Activated CD4-positive, alpha-beta memory T cell treated with anti-CD3 and anti-CD28 coated beads, Interleukin-2, amount 10 ng/mL, durations not matched to agents 7 days and 5 days (primary cell): ENCODE measurements around the gene NETO2. TPM values are rescaled to one million over a fixed set of nuclear protein-coding genes. Genes with fewer than 3 reads are reported as not detected.

Experiments
- CTCF ChIA-PET: fragments of 350-600 bp; sonication (Branson Sonifier 250); formaldehyde crosslinking; loops from one replicate; lab custom pipeline; 2021; ENCODE audit warnings: antibody characterized with exemption, inconsistent platforms; lab: Charles Lee
- POLR2A ChIA-PET: fragments of 350-600 bp; sonication (Branson Sonifier 250); formaldehyde crosslinking; loops from one replicate; lab custom pipeline; 2021; ENCODE audit warnings: antibody characterized with exemption; lab: Charles Lee
- DNase-seq: peaks from one replicate; pipeline ENCODE4 v3.0.0-alpha.2; 2020
- H3K27ac Mint-ChIP-seq: one replicate; pipeline ENCODE4 v1.8.0; 2021; ENCODE audit warnings: mild to moderate bottlenecking, mixed read lengths
- H3K27me3 Mint-ChIP-seq: one replicate; pipeline ENCODE4 v1.8.0; 2021; ENCODE audit warnings: mixed read lengths
- H3K36me3 Mint-ChIP-seq: one replicate; pipeline ENCODE4 v1.8.0; 2021; ENCODE audit warnings: low read depth, mixed read lengths
- H3K4me1 Mint-ChIP-seq: one replicate; pipeline ENCODE4 v1.8.0; 2021; ENCODE audit warnings: mixed read lengths
- H3K4me3 Mint-ChIP-seq: one replicate; pipeline ENCODE4 v1.8.0; 2021; ENCODE audit warnings: mild to moderate bottlenecking, mixed read lengths
- H3K9me3 Mint-ChIP-seq: one replicate; pipeline ENCODE4 v1.8.0; 2021; ENCODE audit warnings: mixed read lengths
- total RNA-seq, 2 experiments: library from RNA; stranded (reverse); gene quantifications; one replicate each; pipeline ENCODE4 v1.2.3, GENCODE V29; 2021

NETO2 gene
- total RNA-seq, 2 experiments from 2014 or later = 10.4 to 13.5 TPM

DNA sequence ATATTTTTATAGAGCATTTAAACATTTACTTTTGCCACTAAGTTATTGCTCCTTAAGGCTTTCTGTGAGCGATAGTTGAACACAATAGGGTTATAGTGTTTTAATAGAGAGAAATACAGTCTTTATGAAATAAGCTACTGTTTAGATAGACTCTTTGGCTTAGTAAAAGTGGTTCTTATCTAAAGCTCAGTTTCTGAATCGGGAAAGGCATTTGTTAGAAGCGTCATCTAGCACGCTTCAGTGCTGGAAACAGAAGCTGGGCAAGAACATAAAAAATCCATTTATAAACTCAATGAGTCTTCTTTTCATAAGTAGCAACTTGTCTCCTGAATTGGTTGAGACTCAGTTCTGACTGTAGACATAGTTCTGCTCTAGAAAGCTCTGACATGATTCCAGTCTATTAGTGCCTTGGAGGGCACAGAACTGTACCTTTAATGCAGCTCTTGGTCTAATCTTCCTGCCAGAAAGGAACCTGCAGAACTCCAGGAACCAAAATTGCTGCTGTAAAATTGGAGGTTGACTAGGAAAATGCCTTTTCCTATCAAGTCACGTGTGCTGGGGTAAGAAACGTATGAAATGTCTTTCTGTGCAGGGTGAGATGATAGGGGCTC is 114.9 kb downstream of the NETO2 start:
- ChIA-PET POLR2A (no interaction called here), CTCF (interaction anchor here (0.5 to 1.6 kb wide), 2 partner anchors 9 to 1138 kb away, joined by 3 to 4 read pairs; no protein-coding TSS in a partner anchor)
- Mint-ChIP-seq H3K27me3 (no peaks in the 10 kb centered on the region), H3K36me3 (no peaks in the 10 kb centered on the region), H3K9me3 (no peaks in the 10 kb centered on the region), H3K27ac (no peak overlapping the region), H3K4me1 (no peaks in the 10 kb centered on the region), H3K4me3 (no peak overlapping the region)
- no peak for DNase-seq

Other genes starting within 250 kb of the NETO2 start
- gene DNAJA2, start 170.3 kb downstream of the NETO2 start, total RNA-seq = 10 to 100 TPM; 61.2 to 64.3 TPM